Thoracic aorta endothelial cell (primary cell): ENCODE measurements around the gene ZSWIM9. TPM values are rescaled to one million over a fixed set of nuclear protein-coding genes. Genes with fewer than 3 reads are reported as not detected.

Source experiments
- total RNA-seq: library from RNA; depleted of rRNA; stranded (reverse); fragments of >200 nt; gene quantifications from 2 replicates; pipeline ENCODE4 v1.2.3, GENCODE V29; 2012

ZSWIM9 gene
- total RNA-seq = 2.9 TPM in 2 replicates

DNA sequence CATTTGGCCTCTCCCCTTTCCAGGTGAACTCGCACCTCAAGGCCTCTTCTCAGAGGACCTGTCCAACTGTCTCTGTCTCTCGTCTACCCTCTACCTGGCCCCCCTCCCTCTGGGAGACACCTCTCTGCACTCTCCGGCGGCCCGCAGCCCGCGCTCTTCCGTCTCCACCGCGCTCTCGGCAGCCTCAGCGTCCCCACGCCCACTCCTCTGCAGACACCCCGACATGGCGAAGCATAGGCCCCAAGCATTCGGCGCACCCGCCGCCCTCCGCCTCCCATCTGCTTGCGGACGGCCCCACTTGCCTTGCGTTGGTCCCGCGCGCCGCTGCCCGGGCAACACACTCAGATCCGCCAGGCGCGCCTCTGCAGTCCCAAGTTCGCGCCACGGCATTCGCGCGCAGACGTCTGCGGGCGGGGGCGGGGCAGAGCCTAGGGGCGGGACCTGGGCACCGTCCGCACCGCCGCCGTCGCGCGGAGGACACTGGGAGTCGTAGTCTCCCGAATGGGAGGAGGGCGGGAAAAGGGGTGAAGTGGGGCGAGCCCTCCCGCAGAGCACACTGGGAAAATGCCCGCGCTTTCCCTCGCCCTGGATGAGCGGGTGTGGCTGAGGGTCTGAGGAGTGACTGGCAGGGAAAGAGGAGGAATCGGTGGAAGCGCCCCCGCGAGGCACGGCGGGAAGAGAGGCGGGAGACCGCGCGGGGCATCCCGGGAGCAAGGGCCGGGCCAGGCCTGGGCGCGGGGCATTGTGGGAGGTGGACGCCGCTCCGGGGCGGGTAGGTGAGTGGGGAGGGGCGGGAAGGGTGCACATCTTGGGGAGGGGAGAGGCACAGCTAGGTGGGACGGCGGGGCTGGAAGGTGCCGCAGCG, at the start of gene ZSWIM9, which contains the start of gene LIG1:
TSS of gene ZSWIM9 (plus strand) at position 742 of the 865 bp plus-strand sequence. CDS start 1,123 bp downstream, outside the sequence.
TSS of gene LIG1 (minus strand) at position 406 of the 865 bp plus-strand sequence. CDS start 4,778 bp downstream, outside the sequence.

Other genes starting within 250 kb of the ZSWIM9 start
- not detected in 2 replicates for gene BSPH1, start 178.5 kb upstream of the ZSWIM9 start, total RNA-seq
- gene ELSPBP1, start 176.0 kb upstream of the ZSWIM9 start, total RNA-seq = not detected in 2 replicates
- not detected in 2 replicates for gene CABP5, start 126.6 kb upstream of the ZSWIM9 start, total RNA-seq
- 22.7 and 48.9 TPM in 2 replicates for gene PLA2G4C, start 59.9 kb upstream of the ZSWIM9 start, total RNA-seq
- gene LIG1, start 336 bp upstream of the ZSWIM9 start, total RNA-seq = 46.5 and 50.0 TPM in 2 replicates
- 220 and 254 TPM in 2 replicates for gene CARD8, start 85.2 kb downstream of the ZSWIM9 start, total RNA-seq
- gene ZNF114, start 99.4 kb downstream of the ZSWIM9 start, total RNA-seq = 1.5 and 3.2 TPM in 2 replicates
- 33.2 and 47.0 TPM in 2 replicates for gene EMP3, start 154.9 kb downstream of the ZSWIM9 start, total RNA-seq
- gene TMEM143, start 193.3 kb downstream of the ZSWIM9 start, total RNA-seq = 4.4 and 5.0 TPM in 2 replicates
- gene SYNGR4, start 193.7 kb downstream of the ZSWIM9 start, total RNA-seq = not detected in 2 replicates
- 80.3 and 101 TPM in 2 replicates for gene KDELR1, start 220.9 kb downstream of the ZSWIM9 start, total RNA-seq
- 0.40 and 0.57 TPM in 2 replicates for gene GRIN2D, start 223.0 kb downstream of the ZSWIM9 start, total RNA-seq